ENCODE measurements around the gene THSD4.

The THSD4 gene

DNA sequence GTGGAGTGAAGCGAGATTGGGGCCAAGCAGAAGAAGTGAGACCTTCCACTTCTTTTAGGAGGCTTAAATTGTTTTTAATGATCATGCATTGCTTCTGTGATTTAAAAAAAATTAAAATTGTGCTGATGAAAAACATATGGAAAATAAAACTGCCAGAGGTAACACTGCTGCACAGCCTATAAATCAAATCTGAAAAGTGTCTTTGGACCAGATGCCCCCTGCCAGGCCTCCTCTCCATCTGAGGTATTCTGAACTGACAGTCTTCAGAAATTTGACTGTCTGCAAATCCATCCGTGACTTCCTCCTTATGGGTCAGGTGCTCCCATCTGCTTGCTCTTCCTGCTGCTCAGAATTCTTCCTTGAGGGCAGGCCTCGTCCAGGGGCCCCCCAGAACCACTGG, 586.5 kb downstream of the THSD4 start:
- DNase-seq (ENCODE audit: low read depth in 1 of 2, low spot score in 1 of 2): no peak
- no peak for TF ChIP-seq JUND (IDR thresholded peaks at IDR 0.05; ENCODE audit: low read depth)
- in situ Hi-C loops (cut with HindIII; ENCODE audit: low pct_unique_long_range_greater_than_20kb, low sequenced_read_pairs): no loop called here

DNA sequence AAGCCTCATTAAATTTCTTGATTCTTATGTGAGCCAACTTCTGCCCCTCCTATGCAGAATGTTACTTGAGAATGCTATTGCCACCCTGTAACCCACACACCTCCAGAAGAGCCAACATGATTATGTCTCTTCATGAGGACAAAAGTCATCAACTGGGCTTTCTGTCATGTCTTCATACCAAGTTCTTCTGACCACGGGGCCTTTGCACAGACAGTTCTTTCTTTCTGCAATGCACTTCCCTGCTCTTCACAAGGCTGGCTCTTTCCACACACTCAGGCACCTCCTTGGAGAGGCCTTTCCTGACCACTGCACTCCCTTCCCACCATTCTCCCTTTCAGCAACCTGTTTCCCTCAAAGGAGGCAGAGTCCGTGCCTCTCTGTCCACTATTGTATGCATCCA, 587.2 kb downstream of the THSD4 start:
- in situ Hi-C loops (cut with HindIII; ENCODE audit: low pct_unique_long_range_greater_than_20kb, low sequenced_read_pairs): no loop called here
- TF ChIP-seq JUND (IDR thresholded peaks at IDR 0.05; ENCODE audit: low read depth): no peak
- DNase-seq (ENCODE audit: low read depth in 1 of 2, low spot score in 1 of 2): no peak

DNA sequence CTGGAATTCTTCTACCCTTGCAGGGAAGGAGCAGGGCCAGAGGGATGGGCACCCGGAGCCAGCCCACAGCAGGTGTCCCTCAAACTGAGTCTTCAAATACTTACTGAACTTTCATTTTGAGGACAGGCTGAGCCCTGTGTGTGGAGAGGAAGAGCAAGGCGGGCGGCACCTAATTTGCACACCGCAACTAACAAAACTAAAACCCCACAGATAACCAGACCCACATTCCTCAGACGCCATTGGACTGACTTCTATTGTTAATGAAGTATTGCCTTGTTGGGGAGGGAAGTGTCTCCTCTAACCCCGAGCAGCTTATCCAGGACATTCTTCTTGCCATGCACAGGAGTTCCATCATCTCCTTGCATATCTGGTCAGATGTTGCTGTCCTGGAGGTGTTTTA, 589.9 kb downstream of the THSD4 start:
- in situ Hi-C loops (cut with HindIII; ENCODE audit: low pct_unique_long_range_greater_than_20kb, low sequenced_read_pairs): no loop called here
- DNase-seq (ENCODE audit: low read depth in 1 of 2, low spot score in 1 of 2): no peak

DNA sequence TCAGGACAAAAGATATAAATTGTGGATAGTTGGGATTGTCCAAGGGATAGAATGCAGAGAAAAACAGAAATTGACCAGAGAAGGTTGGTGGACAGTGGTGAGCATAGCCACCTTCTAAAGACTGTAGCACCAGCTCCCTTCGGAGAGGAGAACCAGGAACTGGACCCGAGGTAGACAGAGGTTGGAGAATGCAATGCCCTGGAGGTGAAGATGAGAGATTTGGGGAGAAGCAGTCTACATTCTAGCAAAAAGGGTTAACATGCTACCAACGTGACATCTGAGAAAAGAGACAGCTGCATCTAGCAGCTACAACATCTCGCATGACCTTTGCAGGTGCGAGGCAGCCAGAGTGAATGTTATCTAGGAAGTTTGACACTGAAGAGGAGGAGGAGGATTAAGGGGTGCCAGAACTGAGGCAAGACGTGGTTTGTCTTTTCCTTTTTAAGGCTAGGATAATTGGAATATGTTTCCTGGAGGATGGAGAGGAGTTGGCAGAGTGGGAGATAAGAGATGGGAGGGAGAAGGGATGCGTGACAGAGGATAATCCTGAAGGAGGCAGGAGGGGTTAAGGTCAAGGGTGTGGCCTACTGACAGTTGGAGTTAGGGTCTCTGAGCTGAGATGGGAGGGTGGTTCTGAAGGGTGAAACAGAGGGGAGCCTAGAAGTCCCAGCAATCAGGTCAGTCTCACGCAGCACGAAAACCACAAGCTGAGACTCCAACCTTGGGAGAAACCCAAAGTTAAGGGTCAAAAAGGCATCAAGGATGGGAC, 591.4 kb downstream of the THSD4 start:
- in situ Hi-C loops (cut with HindIII; ENCODE audit: low pct_unique_long_range_greater_than_20kb, low sequenced_read_pairs): no loop called here
- DNase-seq (ENCODE audit: low read depth in 1 of 2, low spot score in 1 of 2): no peak
- TF ChIP-seq JUND (IDR thresholded peaks at IDR 0.05; ENCODE audit: low read depth): no peak

More for the DNA sequence above, 589.9 kb downstream of the THSD4 start:
- TF ChIP-seq JUND (IDR thresholded peaks at IDR 0.05; ENCODE audit: low read depth): no peak

DNA sequence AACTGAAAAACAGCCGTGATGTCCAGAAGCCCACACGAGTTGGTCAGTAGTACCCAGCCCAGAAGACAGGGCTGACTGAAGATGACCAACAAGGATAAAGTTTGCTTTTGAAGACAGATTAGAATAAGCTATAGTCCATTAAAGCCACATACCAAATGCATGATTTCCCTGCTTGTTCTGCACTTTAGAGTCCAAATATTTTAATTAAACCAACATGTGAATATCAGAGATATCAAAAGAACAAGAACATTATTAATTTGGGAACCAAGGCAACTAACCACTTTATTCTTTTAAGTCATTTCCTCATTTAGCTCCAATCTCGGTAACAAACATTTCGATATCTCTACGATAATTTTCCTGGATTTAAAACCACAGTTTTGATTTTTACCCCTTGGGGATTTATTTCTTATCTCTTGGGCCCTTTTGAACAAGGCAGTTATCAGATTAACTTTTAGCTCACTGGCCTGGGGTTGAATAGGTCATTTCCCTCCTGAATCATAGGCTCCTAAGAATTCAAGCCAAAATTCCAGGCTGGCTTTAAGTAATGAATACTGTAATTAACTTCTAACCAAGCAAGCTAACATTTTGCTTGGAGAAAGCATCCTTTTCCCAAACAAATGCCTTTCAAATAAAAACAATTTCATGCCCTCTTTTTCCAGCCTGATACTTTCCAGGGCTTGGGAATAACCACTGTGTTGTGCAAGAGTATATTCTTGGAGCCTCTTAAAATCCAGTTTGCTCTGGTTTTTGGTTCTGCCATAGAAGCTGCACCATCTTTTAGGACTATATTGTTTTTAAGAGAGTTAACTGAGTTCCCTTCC, 592.2 kb downstream of the THSD4 start:
- DNase-seq (ENCODE audit: low read depth in 1 of 2, low spot score in 1 of 2): no peak
- TF ChIP-seq JUND (IDR thresholded peaks at IDR 0.05; ENCODE audit: low read depth): no peak
- in situ Hi-C loops (cut with HindIII; ENCODE audit: low pct_unique_long_range_greater_than_20kb, low sequenced_read_pairs): no loop called here

DNA sequence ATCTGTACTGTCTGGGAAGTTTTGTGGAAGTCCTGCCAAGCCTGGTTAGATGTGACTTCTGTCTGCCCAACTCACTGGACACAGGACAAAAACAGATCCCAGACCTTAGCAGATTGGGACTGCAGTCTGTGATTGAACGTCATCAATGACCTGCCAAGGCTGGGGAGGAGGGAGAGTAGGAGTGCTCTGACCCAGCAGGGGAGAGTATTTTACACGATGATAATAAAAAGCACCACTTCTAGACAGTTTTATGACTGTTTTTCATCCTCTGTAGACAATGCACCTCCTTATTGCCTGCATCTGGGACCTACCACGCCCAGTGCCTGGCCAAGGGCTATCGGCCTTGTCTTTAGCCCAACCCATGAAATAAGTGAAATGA, 592.8 kb downstream of the THSD4 start:
- no peak for DNase-seq (ENCODE audit: low read depth in 1 of 2, low spot score in 1 of 2)
- no peak for TF ChIP-seq JUND (IDR thresholded peaks at IDR 0.05; ENCODE audit: low read depth)
- in situ Hi-C loops (cut with HindIII; ENCODE audit: low pct_unique_long_range_greater_than_20kb, low sequenced_read_pairs): no loop called here

DNA sequence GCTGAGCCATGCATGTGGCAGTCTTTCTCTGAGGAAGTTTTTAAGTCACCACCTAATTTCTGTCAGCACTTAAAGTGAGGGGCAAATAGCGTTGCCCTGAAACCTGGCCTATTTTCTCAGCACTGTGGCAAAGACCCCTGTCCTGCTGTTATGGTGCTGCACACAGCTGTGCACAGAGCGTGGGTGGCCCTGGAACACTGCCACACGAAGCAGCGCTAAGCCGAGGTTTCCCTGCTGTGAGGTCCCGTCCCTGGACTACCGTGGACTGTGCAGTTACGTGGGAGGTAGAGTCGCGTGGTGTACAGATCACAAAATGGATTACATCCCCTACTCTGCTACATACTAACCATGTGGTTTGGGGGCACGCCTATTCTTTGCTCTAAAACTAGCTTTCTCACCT, 593.5 kb downstream of the THSD4 start:
- no peak for TF ChIP-seq JUND (IDR thresholded peaks at IDR 0.05; ENCODE audit: low read depth)
- no peak for DNase-seq (ENCODE audit: low read depth in 1 of 2, low spot score in 1 of 2)
- in situ Hi-C loops (cut with HindIII; ENCODE audit: low pct_unique_long_range_greater_than_20kb, low sequenced_read_pairs): no loop called here

DNA sequence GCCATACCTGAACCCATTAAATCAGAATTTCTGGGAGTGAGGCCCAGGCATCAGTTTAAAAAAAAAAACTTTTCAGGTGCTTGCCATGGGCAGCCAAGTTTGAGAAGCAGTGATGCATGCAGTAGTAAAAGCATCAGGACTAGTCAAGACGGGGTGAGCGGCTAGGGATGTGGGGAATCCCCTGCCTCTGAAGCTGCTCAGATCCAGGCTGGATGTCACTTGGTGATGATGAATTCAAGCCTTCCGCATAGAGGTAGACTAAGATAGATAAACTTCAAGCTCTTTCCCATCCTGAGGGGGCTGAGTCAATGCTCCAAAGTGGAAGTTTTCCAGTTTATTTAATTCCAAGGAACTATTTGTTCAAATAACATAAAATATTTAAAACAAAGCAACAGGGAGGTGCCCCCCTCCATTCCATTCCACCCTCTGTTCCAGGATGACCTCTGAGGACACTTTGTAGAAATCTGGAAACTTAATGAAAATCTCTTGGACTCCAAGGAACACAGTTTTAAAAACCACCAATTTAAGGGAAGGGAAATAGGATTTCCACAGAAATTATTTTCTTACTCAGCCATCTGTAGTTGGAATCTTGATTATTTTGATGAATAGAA, 594.6 kb downstream of the THSD4 start:
- no peak for TF ChIP-seq JUND (IDR thresholded peaks at IDR 0.05; ENCODE audit: low read depth)
- in situ Hi-C loops (cut with HindIII; ENCODE audit: low pct_unique_long_range_greater_than_20kb, low sequenced_read_pairs): no loop called here
- no peak for DNase-seq (ENCODE audit: low read depth in 1 of 2, low spot score in 1 of 2)

DNA sequence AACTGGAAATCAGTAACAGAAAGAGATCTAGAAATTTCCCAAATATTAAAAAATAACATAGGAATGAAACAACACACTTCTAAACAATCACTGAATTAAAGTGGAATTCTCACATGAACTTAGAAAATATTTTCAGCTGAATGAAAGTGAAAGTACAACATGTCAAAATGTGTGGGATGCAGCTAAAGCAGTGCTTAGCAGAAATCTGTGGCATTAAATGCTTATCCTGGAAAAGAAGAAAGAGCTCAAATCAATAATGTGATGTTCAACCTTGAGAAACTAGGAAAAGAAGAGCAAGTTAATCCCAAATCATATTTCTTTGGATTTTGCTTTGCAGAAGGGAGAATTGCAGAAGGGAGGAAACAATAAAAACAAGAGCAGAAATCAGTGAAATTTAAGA, 596.9 kb downstream of the THSD4 start:
- DNase-seq (ENCODE audit: low read depth in 1 of 2, low spot score in 1 of 2): no peak
- no peak for TF ChIP-seq JUND (IDR thresholded peaks at IDR 0.05; ENCODE audit: low read depth)
- in situ Hi-C loops (cut with HindIII; ENCODE audit: low pct_unique_long_range_greater_than_20kb, low sequenced_read_pairs): no loop called here

DNA sequence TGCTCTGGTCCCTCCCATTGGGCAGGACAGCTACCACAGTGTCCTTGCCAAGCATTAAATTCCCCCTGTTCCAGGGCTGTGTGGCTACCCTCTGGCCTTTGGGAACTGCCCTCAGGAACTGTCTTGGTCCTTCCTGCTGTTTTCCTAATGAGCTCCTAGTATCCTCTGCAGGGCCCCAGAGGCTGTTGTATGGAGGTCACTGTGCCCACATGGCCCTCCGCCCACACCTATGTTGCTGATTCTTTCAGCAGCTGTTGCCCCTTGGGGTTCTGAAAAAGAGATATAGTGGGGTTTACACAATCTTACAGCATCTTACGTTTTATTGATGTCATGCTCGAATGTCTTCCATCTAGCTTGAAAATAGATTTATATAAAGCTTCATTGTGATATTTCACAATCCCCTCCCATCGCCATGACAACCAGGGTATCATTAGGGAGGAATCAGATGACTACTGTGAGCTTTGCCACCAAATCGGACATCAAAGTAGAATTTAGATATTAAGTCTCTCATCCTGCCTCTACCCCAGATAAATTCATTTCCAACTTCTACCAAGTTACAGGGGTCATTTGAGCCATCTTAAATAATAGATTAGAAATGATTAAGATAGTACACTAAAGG, 598.0 kb downstream of the THSD4 start:
- in situ Hi-C loops (cut with HindIII; ENCODE audit: low pct_unique_long_range_greater_than_20kb, low sequenced_read_pairs): no loop called here
- no peak for TF ChIP-seq JUND (IDR thresholded peaks at IDR 0.05; ENCODE audit: low read depth)
- DNase-seq (ENCODE audit: low read depth in 1 of 2, low spot score in 1 of 2): no peak

DNA sequence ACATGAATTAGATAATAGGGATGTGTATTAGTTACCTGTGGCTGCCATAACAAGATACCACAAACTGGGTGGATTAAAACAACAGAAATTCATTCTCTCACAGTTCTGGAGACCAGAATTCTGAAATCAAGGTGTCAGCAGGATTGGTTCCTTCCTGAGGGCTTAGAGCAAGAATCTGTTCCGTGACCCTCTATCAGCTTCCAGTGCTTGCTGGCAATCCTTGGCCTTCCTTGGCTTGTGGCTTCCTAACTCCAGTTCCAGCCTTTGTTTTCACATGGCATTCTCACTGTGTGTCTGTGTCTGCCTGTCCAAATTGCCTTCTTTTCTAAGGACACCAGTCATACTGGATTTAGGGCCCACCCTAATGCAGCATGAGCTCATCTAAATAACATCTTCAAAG, 600.6 kb downstream of the THSD4 start:
- in situ Hi-C loops (cut with HindIII; ENCODE audit: low pct_unique_long_range_greater_than_20kb, low sequenced_read_pairs): no loop called here
- TF ChIP-seq JUND (IDR thresholded peaks at IDR 0.05; ENCODE audit: low read depth): no peak
- DNase-seq (ENCODE audit: low read depth in 1 of 2, low spot score in 1 of 2): no peak

DNA sequence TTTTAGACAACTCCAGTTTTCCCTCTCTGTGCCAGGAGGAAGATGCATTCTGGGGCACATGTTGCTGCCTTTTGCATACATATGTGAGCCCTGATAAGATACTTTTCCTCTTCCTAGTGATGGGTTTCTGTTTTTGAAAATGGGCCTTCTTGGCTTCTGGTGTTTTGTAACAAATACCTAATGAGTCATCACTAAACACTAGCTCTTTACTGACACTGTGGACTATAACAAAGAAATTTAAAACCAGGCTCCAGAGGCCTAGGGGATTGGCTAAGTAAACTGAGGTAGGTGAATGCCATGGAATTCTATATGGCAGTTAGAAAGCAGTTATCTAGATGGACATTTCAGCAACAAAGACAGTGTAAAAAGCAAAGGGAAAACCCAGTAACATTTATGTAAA, 601.7 kb downstream of the THSD4 start:
- in situ Hi-C loops (cut with HindIII; ENCODE audit: low pct_unique_long_range_greater_than_20kb, low sequenced_read_pairs): no loop called here
- DNase-seq (ENCODE audit: low read depth in 1 of 2, low spot score in 1 of 2): no peak
- no peak for TF ChIP-seq JUND (IDR thresholded peaks at IDR 0.05; ENCODE audit: low read depth)
